ENCODE results near the gene RENBP.
A peak's percentile ranks its signal among the peaks of the same experiment; 100 is the strongest.

Gene RENBP

DNA sequence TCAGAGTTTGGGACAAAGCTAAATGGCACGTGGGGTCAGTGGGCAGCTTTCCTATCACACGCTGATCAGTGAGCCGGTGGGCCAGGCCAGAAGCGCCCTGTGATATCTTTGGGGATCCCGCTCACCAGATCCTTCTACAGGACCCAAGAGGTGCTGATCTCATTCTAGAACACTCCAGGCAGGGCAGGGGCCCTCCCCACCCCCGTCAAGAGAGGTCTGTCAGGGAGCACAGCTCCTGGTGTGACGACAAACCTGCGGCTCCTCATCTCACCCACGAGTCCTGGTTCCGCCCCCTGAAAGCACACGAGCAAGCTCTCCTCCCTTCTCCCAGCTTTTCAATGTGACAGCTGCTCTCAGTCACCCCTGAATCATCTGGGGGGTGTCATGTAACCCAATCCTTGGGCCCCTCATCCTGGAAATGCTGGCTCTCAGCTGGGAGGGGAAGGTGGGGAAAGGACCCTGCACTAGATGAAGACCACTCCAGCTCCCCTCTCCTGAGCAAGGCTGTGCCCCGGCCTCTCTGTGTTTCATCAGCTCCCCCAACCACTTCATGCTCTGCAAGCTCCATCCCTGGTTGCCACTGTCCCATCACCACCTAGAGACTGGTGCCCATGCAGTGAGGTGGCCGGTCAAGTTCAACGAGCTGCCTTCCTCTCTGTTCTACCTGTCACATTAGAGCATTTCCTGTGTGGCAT is 22.5 kb upstream of the RENBP start:
- Histone ChIP-seq H3K36me3 (ENCODE audit: insufficient read depth, low read length) (no peaks in the 10 kb centered on the region; the same call in 1 of the 2 replicates), H3K9ac (ENCODE audit: low read depth, low read length) (peak overlapping the region; percentile 1; the same call in 1 of the 2 replicates), H3K9me3 (ENCODE audit: control insufficient read depth, insufficient read depth, low read length) (no peaks in the 10 kb centered on the region; the same call in 1 of the 2 replicates), H3K4me1 (ENCODE audit: insufficient read depth, low read length) (peaks cover 22% of the 10 kb centered on the region; the same call in 1 of the 2 replicates)

DNA sequence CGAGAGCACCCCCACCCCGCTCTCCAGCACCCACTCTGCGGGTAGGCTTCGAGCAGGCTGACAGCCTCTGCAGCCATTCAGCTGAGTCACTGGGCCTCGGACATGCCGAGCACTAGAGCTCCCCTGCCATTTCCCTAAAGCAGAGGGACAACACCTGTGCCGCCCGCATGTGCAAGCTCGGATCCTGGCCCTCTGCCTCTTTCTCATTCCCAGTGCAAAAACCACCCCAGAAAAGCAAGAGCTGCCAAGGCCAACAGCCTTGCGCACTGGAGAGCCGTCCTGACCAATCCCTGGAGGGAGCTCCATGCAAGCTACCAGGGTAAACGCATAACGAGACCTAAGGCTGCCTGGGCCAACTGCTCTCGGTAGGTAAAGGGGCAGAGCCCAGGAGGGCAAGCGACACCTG is 21.8 kb upstream of the RENBP start:
- Histone ChIP-seq H3K36me3 (ENCODE audit: insufficient read depth, low read length) (no peaks in the 10 kb centered on the region; the same call in none of the 2 replicates), H3K9me3 (ENCODE audit: control insufficient read depth, insufficient read depth, low read length) (no peaks in the 10 kb centered on the region; the same call in 1 of the 2 replicates), H3K4me1 (ENCODE audit: insufficient read depth, low read length) (peaks cover 22% of the 10 kb centered on the region; the same call in 1 of the 2 replicates), H3K9ac (ENCODE audit: low read depth, low read length) (no peak overlapping the region)

DNA sequence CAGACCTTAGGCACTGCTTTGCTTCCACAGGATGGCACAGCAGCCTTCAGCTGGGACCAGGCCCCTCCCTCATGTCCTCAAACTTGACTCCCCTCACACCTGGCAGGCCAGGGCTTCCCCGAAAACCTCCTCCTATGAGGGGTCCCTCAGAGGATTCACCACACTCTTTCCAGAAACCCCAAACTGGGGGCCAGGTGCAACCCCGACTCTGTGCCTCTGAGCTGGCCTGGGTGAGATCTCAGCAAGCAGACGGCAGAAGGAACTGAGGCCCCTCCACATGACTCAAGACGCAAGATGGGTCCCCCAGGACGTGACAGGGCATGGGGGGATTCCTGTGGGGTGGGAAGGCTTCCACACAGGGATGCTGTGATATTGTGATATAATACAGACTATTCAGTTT is 21.0 kb upstream of the RENBP start:
- peaks cover 2% of the 10 kb centered on the region for H3K36me3 ChIP-seq (ENCODE audit: insufficient read depth, low read length)

DNA sequence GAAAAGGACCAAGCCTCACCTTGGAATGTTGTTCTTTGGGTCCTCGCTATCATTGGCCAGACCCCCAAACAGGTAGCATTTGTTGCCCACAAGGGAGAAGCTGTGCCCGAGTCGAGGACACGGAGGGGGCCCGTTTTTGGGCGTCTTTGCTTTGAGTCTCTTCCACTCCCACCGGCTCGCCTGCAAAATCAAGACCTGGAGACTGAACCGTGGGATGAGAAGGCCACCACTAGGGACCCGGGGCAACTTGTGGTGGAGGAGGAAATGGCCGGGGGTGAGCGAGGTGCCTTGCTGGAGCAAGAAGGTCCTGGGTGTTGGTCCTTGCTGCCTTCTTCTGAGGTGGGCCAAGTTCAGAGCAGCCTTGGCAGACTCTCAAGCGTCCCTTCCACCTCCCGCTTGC is 19.7 kb upstream of the RENBP start:
- Histone ChIP-seq H3K4me1 (ENCODE audit: insufficient read depth, low read length) (peaks cover 22% of the 10 kb centered on the region; the same call in 1 of the 2 replicates), H3K9me3 (ENCODE audit: control insufficient read depth, insufficient read depth, low read length) (no peaks in the 10 kb centered on the region; the same call in 1 of the 2 replicates), H3K36me3 (ENCODE audit: insufficient read depth, low read length) (peaks cover 5% of the 10 kb centered on the region), H3K9ac (ENCODE audit: low read depth, low read length) (no peak overlapping the region)

More for the DNA sequence above, 21.0 kb upstream of the RENBP start:
- peaks cover 22% of the 10 kb centered on the region; the same call in 1 of the 2 replicates for H3K4me1 ChIP-seq (ENCODE audit: insufficient read depth, low read length)
- no peak overlapping the region for H3K9ac ChIP-seq (ENCODE audit: low read depth, low read length)
- no peaks in the 10 kb centered on the region; the same call in 1 of the 2 replicates for H3K9me3 ChIP-seq (ENCODE audit: control insufficient read depth, insufficient read depth, low read length)

DNA sequence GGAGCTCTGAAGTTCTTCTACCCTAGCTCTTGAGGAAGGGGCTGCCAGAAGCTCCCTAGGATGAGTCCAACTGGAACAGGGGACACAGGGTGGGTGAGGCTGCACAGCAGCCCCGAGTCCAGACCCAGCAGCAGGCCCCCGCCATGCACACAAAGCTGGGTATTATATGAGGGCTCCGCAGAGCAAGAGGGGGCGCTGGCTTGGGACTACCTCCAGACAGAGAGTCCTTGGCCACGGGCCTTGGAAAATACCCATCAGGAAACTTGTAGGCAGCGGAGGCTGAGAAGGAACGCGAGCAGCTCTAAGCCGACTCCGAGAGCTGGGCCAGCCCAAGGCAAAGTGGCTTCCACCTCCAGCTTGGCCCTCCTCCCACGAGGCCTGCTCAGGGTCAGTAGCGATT is 19.1 kb upstream of the RENBP start:
- H3K4me1 ChIP-seq (ENCODE audit: insufficient read depth, low read length), result peaks cover 22% of the 10 kb centered on the region; the same call in 1 of the 2 replicates
- no peaks in the 10 kb centered on the region; the same call in 1 of the 2 replicates for H3K9me3 ChIP-seq (ENCODE audit: control insufficient read depth, insufficient read depth, low read length)
- H3K36me3 ChIP-seq (ENCODE audit: insufficient read depth, low read length), result peaks cover 5% of the 10 kb centered on the region
- H3K9ac ChIP-seq (ENCODE audit: low read depth, low read length), result no peak overlapping the region

DNA sequence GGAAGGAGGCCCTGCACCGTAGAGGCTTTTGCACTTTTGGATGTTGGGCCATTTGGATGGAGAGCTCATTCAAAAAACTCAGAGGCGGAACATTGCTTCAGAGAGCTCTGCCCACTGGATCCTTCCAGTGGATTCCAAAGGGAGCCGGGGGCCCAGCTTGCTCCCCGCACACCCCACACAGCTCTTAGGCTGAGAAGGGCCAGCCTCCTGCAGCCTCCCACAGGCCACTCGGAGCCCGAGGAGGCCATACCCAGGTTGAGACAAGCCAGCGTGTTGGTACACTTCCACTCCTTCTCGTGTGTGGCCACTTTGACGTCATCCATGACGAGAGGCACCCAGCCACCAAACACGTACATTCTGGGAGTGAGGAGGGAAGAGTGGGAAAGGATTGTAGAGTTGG is 16.8 kb upstream of the RENBP start:
- no peaks in the 10 kb centered on the region for H3K9me3 ChIP-seq (ENCODE audit: control insufficient read depth, insufficient read depth, low read length)
- H3K4me1 ChIP-seq (ENCODE audit: insufficient read depth, low read length), result no peaks in the 10 kb centered on the region
- no peak overlapping the region for H3K9ac ChIP-seq (ENCODE audit: low read depth, low read length)
- H3K36me3 ChIP-seq (ENCODE audit: insufficient read depth, low read length), result peaks cover 5% of the 10 kb centered on the region

DNA sequence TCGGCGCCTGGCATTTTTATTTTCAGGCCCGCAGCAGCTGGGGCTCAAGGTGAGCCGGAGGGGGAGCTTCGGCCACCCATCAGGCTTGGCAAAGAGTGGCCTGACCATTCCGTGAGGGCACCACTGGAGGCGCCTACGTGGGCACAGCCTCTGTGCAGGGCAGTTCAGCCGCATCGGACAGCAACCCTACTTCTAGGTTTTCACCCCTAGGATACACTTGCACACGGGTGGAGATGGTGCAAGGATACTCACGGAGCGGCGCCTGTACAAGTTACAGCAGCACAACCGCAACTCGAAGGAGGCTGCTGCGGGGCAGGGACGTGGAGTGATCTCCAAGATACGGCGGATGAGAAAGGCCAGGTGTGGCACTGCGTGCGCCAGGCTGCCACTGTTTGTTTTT is 16.3 kb upstream of the RENBP start:
- Histone ChIP-seq H3K4me1 (ENCODE audit: insufficient read depth, low read length) (no peaks in the 10 kb centered on the region), H3K9me3 (ENCODE audit: control insufficient read depth, insufficient read depth, low read length) (no peaks in the 10 kb centered on the region), H3K36me3 (ENCODE audit: insufficient read depth, low read length) (peaks cover 5% of the 10 kb centered on the region), H3K9ac (ENCODE audit: low read depth, low read length) (no peak overlapping the region)

DNA sequence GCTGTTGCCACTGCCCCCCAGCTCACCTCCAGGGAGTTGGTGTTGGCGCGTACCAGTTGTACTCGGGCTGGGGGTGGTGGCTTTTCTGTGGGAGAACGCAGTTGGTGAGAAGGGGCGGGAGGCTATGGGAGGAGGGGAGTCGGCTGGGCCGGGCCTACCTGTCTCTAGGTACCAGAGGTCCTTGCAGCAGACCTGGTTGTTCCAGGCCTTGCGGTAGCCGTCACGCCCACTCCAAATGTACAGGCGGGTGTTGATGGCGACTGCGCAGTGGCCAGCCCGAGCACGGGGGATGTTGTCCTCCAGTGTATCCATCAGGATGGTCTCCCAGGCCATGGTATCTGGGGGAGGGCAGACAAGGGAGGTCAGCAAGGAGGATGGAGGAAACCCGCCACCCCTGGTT is 15.6 kb upstream of the RENBP start:
- H3K4me1 ChIP-seq (ENCODE audit: insufficient read depth, low read length), result no peaks in the 10 kb centered on the region
- H3K9me3 ChIP-seq (ENCODE audit: control insufficient read depth, insufficient read depth, low read length), result no peaks in the 10 kb centered on the region
- H3K36me3 ChIP-seq (ENCODE audit: insufficient read depth, low read length), result peaks cover 5% of the 10 kb centered on the region
- no peak overlapping the region for H3K9ac ChIP-seq (ENCODE audit: low read depth, low read length)

DNA sequence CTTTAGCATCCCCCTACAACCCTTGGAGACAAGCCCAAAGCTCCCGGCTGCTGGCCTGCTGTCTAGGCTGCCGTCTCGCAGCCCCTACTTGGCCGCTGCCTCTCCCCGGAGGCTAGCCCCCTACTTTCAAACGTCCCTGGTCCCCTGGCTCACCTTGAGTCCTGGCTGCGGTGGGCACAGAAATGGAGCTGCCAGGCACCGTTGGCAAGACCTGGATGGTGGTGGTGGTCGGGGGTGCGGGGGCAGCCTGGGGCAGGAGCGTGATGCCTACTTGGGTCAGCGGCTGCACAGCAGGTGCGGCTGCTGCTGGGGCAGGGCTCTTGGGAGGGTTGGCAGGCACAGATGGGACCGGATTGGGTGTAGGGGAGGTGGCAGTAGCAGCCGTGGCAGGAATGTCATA is 15.2 kb upstream of the RENBP start:
- no peak overlapping the region for H3K9ac ChIP-seq (ENCODE audit: low read depth, low read length)
- peaks cover 5% of the 10 kb centered on the region for H3K36me3 ChIP-seq (ENCODE audit: insufficient read depth, low read length)
- no peaks in the 10 kb centered on the region for H3K9me3 ChIP-seq (ENCODE audit: control insufficient read depth, insufficient read depth, low read length)
- no peaks in the 10 kb centered on the region for H3K4me1 ChIP-seq (ENCODE audit: insufficient read depth, low read length)

DNA sequence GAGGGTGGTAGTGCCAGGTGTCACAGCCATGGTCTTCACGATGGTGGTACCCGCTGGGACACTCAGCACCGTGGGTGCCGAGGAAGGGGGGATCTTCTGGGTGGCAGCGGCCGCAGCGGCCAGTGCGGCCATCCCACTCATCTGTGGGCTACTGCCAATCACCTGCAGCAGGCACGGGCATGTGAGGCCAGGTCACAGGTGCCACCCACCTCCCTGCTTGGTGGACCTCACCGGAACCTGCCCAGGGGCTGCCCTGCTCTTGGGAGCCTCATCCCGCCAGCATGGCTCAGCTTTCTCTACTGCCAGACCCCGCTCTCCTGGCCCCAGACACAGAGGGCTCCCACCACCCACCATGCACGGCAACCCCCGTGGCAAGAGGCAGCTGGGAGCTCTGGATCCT is 14.2 kb upstream of the RENBP start:
- H3K36me3 ChIP-seq (ENCODE audit: insufficient read depth, low read length), result peaks cover 5% of the 10 kb centered on the region
- no peaks in the 10 kb centered on the region for H3K4me1 ChIP-seq (ENCODE audit: insufficient read depth, low read length)
- H3K9me3 ChIP-seq (ENCODE audit: control insufficient read depth, insufficient read depth, low read length), result no peaks in the 10 kb centered on the region
- no peak overlapping the region for H3K9ac ChIP-seq (ENCODE audit: low read depth, low read length)

DNA sequence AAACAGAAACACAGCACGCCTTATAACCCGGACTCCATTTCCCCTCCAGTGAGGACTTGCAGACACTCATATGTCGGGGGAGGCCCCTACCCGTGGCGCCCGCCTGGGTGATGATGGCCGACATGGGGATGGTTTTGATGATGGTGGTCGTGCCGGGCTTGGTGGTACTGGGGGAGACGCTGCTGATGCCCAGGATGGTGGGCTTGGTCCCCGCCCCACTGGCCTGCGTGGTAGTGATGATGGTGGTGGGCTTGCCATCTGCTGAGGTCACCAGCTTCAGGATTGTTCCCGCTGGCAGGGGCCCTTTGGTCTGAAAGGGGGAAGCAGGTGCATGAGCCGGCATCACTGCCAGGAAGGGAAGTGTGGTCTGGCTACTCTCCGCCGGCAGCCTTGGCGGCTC is 12.8 kb upstream of the RENBP start:
- H3K9me3 ChIP-seq (ENCODE audit: control insufficient read depth, insufficient read depth, low read length), result no peaks in the 10 kb centered on the region
- H3K36me3 ChIP-seq (ENCODE audit: insufficient read depth, low read length), result peaks cover 5% of the 10 kb centered on the region
- no peak overlapping the region for H3K9ac ChIP-seq (ENCODE audit: low read depth, low read length)
- no peaks in the 10 kb centered on the region; the same call in 1 of the 2 replicates for H3K4me1 ChIP-seq (ENCODE audit: insufficient read depth, low read length)

DNA sequence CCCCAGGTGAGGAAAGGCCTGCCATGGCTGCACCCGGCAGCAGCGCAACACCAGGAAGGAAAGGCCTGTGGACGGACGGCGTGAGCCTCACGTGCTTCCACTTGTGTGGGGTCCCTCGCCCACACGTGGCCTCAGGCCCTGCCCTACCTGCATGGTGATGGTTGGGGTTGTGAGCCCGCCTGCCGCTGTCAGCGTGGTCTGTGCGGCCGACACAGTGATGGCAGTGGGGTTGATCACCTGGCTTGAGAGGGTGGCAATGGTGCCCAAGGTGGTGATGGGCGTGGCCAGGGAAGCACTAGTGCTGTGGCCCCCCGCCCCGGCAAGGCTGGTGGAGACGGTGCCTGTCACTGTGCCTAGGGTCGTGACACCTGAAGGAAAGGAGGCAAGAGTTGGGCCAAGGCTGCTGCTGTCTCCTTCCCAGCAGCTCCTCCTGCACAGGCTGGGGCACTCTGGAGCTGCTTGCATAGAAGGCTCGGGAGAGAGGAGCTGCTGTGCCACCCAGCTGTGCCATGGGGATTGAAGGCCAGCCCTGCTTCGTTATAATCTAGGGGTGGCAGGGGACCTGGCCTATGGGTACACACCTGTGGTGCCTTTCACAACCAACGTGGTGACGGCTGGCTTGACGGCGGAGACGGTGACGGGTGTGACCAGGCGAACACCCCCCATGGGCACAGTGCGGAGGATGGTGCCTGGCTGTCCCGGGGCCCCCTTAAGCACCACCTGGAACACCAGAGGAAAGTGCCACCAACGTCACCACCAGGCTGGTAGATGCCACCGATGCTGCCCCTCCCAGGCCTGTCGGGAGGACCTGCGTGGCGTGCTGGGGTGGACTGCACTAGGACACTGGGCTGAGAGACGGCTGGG is 11.8 kb upstream of the RENBP start:
- Histone ChIP-seq H3K4me1 (ENCODE audit: insufficient read depth, low read length) (no peaks in the 10 kb centered on the region; the same call in 1 of the 2 replicates), H3K36me3 (ENCODE audit: insufficient read depth, low read length) (peaks cover 9% of the 10 kb centered on the region), H3K9me3 (ENCODE audit: control insufficient read depth, insufficient read depth, low read length) (no peaks in the 10 kb centered on the region), H3K9ac (ENCODE audit: low read depth, low read length) (no peak overlapping the region)

DNA sequence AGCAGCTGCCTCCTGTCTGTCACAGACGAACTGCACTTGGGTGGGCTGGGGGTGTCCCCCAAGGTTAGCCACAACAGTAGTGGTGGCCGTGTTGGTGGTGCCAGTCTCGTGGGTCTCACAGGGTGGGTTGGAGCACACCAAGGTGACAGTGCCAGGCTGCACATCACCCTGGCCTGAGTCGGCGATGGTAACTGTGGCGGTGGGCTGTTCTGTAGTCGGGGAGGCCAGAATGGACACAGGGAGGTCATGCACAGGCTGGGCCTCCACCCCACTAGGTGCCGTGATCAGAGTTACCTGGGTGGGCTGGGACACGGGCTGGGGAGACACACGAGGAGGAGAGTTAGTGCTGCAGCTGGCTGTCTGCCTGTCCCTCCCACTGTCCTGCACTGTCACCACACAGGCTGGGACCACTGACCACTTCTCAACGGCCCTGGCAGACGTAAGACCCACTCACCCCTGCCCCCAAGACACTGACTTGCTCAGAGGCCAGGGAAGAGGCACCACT is 10.8 kb upstream of the RENBP start:
- Histone ChIP-seq H3K36me3 (ENCODE audit: insufficient read depth, low read length) (peaks cover 8% of the 10 kb centered on the region), H3K9ac (ENCODE audit: low read depth, low read length) (no peak overlapping the region), H3K4me1 (ENCODE audit: insufficient read depth, low read length) (no peaks in the 10 kb centered on the region; the same call in 1 of the 2 replicates), H3K9me3 (ENCODE audit: control insufficient read depth, insufficient read depth, low read length) (no peaks in the 10 kb centered on the region)

DNA sequence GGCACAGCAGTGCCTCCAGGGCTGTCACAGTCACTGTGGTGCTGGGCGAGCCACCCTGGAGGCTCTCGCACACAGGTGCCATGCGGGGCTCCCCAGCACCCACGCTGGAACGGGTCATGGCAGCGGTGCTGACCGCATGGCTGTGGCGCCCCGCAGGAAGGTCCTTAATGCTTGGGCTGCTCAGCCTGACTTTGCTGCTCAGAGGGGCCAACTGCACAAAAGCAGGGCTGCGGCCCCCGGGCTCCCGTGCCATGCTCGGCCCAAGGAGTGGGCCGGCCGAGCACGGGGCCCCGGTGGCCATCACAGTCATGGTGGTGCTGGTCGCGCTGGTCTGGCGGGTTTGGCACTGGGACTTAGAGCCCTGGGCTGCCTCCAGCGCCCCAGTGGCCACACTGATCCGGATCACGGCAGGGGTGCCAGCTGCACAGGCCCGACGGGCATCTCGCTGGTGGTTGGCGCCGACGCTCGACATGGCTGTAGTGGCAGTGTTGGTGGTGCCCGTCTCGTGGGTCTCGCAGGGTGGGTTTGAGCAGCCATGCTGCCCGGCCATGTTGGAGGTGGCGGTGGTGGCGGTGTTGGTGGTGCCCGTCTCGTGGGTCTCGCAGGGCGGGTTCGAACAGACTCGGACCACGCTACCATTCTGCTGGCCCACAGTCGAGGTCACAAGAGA is 10.2 kb upstream of the RENBP start:
- no peaks in the 10 kb centered on the region; the same call in 1 of the 2 replicates for H3K4me1 ChIP-seq (ENCODE audit: insufficient read depth, low read length)
- H3K9me3 ChIP-seq (ENCODE audit: control insufficient read depth, insufficient read depth, low read length), result no peaks in the 10 kb centered on the region
- peaks cover 6% of the 10 kb centered on the region; the same call in 1 of the 2 replicates for H3K36me3 ChIP-seq (ENCODE audit: insufficient read depth, low read length)
- H3K9ac ChIP-seq (ENCODE audit: low read depth, low read length), result no peak overlapping the region

All from ES-I3 (cell line).